GM12878 (cell line): ENCODE data around the gene HOATZ. TPM values are rescaled to one million over a fixed set of nuclear protein-coding genes. Genes with fewer than 3 reads are reported as not detected.

ENCODE experiments used
- ATAC-seq: fragments of 200-7000 bp; cut with Tn5 transposase; 3 replicates; pipeline ENCODE4 v1.9.1; 2020; ENCODE audit warnings: mild to moderate bottlenecking, moderate library complexity
- BruUV-seq: library from RNA; stranded (reverse); fragments of 400-500 nt; replicated peaks from 2 replicates; lab custom pipeline; 2021; lab: Mats Ljungman, UMichigan
- CTCF ChIA-PET: fragments of 300-600 bp; sonication (Branson Sonifier 250); formaldehyde crosslinking; extraction: SDS; loops from one replicate; lab custom pipeline; 2021; ENCODE audit warnings: inconsistent platforms; lab: Yijun Ruan, JAX
- POLR2A ChIA-PET: fragments of 350-600 bp; formaldehyde crosslinking; extraction: SDS; loops from one replicate; lab custom pipeline; 2021; ENCODE audit warnings: inconsistent platforms; lab: Charles Lee
- RAD21 ChIA-PET: fragments of 300-600 bp; sonication (Branson Sonifier 250); formaldehyde crosslinking; loops from one replicate; lab custom pipeline; 2023; ENCODE audit warnings: antibody characterized with exemption; ENCODE audit not compliant: unreplicated experiment; lab: Charles Lee
- SMC1A ChIA-PET: fragments of 300-600 bp; sonication (Branson Sonifier 250); formaldehyde crosslinking; loops from one replicate; lab custom pipeline; 2023; ENCODE audit not compliant: unreplicated experiment, uncharacterized antibody; lab: Charles Lee
- DNase-seq: peaks from one replicate; pipeline ENCODE4 v3.0.0-alpha.2; 2011; ENCODE audit warnings: low read depth, low spot score
- FAIRE-seq: peaks from 3 replicates; lab custom pipeline; 2011; peaks lifted over from hg19 to GRCh38; lab: Jason Lieb, UNC
- H2AFZ ChIP-seq: 2 replicates; pipeline ENCODE4 v1.6.0; 2011; ENCODE audit warnings: low read depth, low read length, control low read depth; ENCODE audit not compliant: control insufficient read depth
- H3K27ac ChIP-seq: 2 replicates; pipeline ENCODE4 v1.5.1; 2011; ENCODE audit warnings: control low read depth; ENCODE audit not compliant: control insufficient read depth, insufficient read depth
- H3K27me3 ChIP-seq, 2 experiments: replicated peaks in 1 of 2; 2 replicates each; pipeline versions ENCODE4 v1.6.0 to v1.6.1; 2011; ENCODE audit warnings: low read length in 1 of 2; ENCODE audit not compliant: control insufficient read depth in 2 of 2, insufficient read depth in 2 of 2
- H3K36me3 ChIP-seq, 2 experiments: 2 replicates each; pipeline ENCODE4 v1.5.1; 2011; ENCODE audit warnings: low read length in 1 of 2; ENCODE audit not compliant: control insufficient read depth in 2 of 2, insufficient read depth in 2 of 2
- H3K4me1 ChIP-seq: 2 replicates; pipeline ENCODE4 v1.6.1; 2011; ENCODE audit warnings: mild to moderate bottlenecking, low read length, moderate library complexity, mixed read lengths; ENCODE audit not compliant: control insufficient read depth, insufficient read depth
- H3K4me2 ChIP-seq: 2 replicates; pipeline ENCODE4 v1.6.0; 2011; ENCODE audit warnings: control low read depth; ENCODE audit not compliant: control insufficient read depth, insufficient read depth
- H3K4me3 ChIP-seq: fragments of 200-600 bp; sonication (generic); 2 replicates; pipeline ENCODE4 v1.5.1; 2016
- H3K79me2 ChIP-seq: 2 replicates; pipeline ENCODE4 v1.6.0; 2011; ENCODE audit warnings: low read length; ENCODE audit not compliant: control insufficient read depth, insufficient read depth
- H3K9ac ChIP-seq: 2 replicates; pipeline ENCODE4 v1.8.0; 2011; ENCODE audit warnings: low read length, control low read depth, mixed read lengths; ENCODE audit not compliant: control insufficient read depth, insufficient read depth
- H3K9me3 ChIP-seq: replicated peaks from 3 replicates; pipeline ENCODE4 v1.5.1; 2011; ENCODE audit warnings: mild to moderate bottlenecking, low read length; ENCODE audit not compliant: control insufficient read depth, insufficient read depth
- H4K20me1 ChIP-seq: 2 replicates; pipeline ENCODE4 v1.6.0; 2011; ENCODE audit not compliant: control insufficient read depth, insufficient read depth
- ESRRA ChIP-seq: IDR thresholded peaks from 2 replicates; pipeline ENCODE4 v1.6.1; 2012; ENCODE audit warnings: mild to moderate bottlenecking, low read length, improper control_type of control experiment
- FOXK2 ChIP-seq: fragments of 450-650 bp; IDR thresholded peaks from 2 replicates; pipeline ENCODE4 v1.6.1; 2017; ENCODE audit warnings: mild to moderate bottlenecking, moderate library complexity
- IKZF1 ChIP-seq: fragments of 450-650 bp; conservative IDR thresholded peaks from 2 replicates; pipeline ENCODE4 v1.6.1; 2017; ENCODE audit warnings: antibody characterized with exemption, mild to moderate bottlenecking
- KAT2A ChIP-seq: conservative IDR thresholded peaks from 2 replicates; pipeline ENCODE4 v1.6.1; 2011; ENCODE audit warnings: low read depth, low read length; ENCODE audit not compliant: control insufficient read depth
- KLF5 ChIP-seq: fragments of 450-650 bp; IDR thresholded peaks from 2 replicates; pipeline ENCODE4 v1.6.1; 2014; ENCODE audit warnings: mild to moderate bottlenecking; ENCODE audit not compliant: partially characterized antibody
- LARP7 ChIP-seq: fragments of 450-650 bp; IDR thresholded peaks from 2 replicates; pipeline ENCODE4 v1.6.1; 2017; ENCODE audit warnings: mild to moderate bottlenecking
- MEF2B ChIP-seq: fragments of 450-650 bp; IDR thresholded peaks from 2 replicates; pipeline ENCODE4 v1.6.1; 2018; ENCODE audit warnings: mild to moderate bottlenecking, moderate library complexity; ENCODE audit not compliant: partially characterized antibody, poor library complexity, severe bottlenecking
- MYB ChIP-seq: fragments of 150-350 bp; IDR thresholded peaks from 2 replicates; pipeline ENCODE4 v1.6.1; 2014; ENCODE audit warnings: mild to moderate bottlenecking, low read depth, low read length, borderline replicate concordance
- POLR2AphosphoS5 ChIP-seq: IDR thresholded peaks from 2 replicates; pipeline ENCODE4 v1.6.1; 2011; ENCODE audit warnings: mild to moderate bottlenecking, low read length, inconsistent platforms
- RELB ChIP-seq: fragments of 450-650 bp; IDR thresholded peaks from 2 replicates; pipeline ENCODE4 v1.6.1; 2017; ENCODE audit warnings: low read depth, mild to moderate bottlenecking, moderate library complexity
- SIN3A ChIP-seq: IDR thresholded peaks from 2 replicates; pipeline ENCODE4 v1.6.1; 2012; ENCODE audit warnings: low read depth, low read length, improper control_type of control experiment
- USF1 ChIP-seq: IDR thresholded peaks from 2 replicates; pipeline ENCODE4 v1.6.1; 2011; ENCODE audit warnings: borderline replicate concordance, low read depth, mild to moderate bottlenecking, moderate library complexity, mixed read lengths, low read length; ENCODE audit not compliant: insufficient read depth; ENCODE audit errors: extremely low read length
- WGBS: methylation state at CpG from one replicate; pipeline ENCODE4 v1.1.6; 2016; ENCODE audit warnings: low lambda C conversion rate; ENCODE audit not compliant: insufficient replicate concordance, insufficient coverage; ENCODE audit errors: missing lambda C conversion rate; 5-methylcytosine and 5-hydroxymethylcytosine counted together
- in situ Hi-C: fragments of 300-500 bp; cut with MboI; formaldehyde crosslinking; loops from 9 replicates; pipeline ENCODE4 v1.14.3; 2018; ENCODE audit warnings: mixed read lengths
- intact Hi-C: fragments of 100-400 bp; cut with micrococcal nuclease; formaldehyde crosslinking; loops from one replicate; pipeline ENCODE4 v1.14.2; 2022; ENCODE audit not compliant: unreplicated experiment
- polyA plus RNA-seq, 11 experiments: library from polyadenylated mRNA; depleted of rRNA in 4 of 11; unstranded in 6 of 11; stranded (reverse) in 5 of 11; fragments of >200 nt; fragmentation: Nextera tagmentation in 4 of 11; fragmentation: Illumina TruSeq in 1 of 11; extraction: Ambion mirVana in 4 of 11; extraction: Trizol in 1 of 11; gene quantifications; 1 replicate in 1 of 11; 2 replicates in 10 of 11; pipeline versions ENCODE4 v1.2.1 to v1.2.3, GENCODE V29; 2011 to 2016; ENCODE audit warnings: inconsistent platforms in 2 of 11, missing spikeins in 2 of 11, low read depth in 1 of 11
- total RNA-seq, 4 experiments: library from RNA; depleted of rRNA in 3 of 4; stranded (reverse); fragments of >200 nt in 3 of 4; fragmentation: Illumina TruSeq in 1 of 4; extraction: Trizol in 1 of 4; gene quantifications; 2 replicates each; pipeline versions ENCODE4 v1.2.1 to v1.2.3, GENCODE V29; 2013 to 2021

HOATZ gene
- total and polyA plus RNA-seq, 10 of the 15 experiments (the other 5 are each of a cell fraction or from before 2014, with no cell fraction given), result 0.28 TPM; not detected in 9

GRCh38 chr11:111472228-111472627, 42.4 kb upstream of the HOATZ start:
- ChIA-PET RAD21 (interaction anchor here (0.5 kb wide), 1 partner anchor 313 kb away, joined by 3 read pairs; no protein-coding TSS in a partner anchor), SMC1A (no interaction called here), CTCF (no interaction called here), POLR2A (no interaction called here)
- in situ Hi-C loops, result no loop called here
- Histone ChIP-seq H2AFZ (no peak overlapping the region), H3K27ac (no peak overlapping the region), H3K4me3 (no peak overlapping the region), H4K20me1 (no peaks in the 10 kb centered on the region), H3K9ac (no peak overlapping the region), H3K79me2 (no peaks in the 10 kb centered on the region), H3K4me1 (no peaks in the 10 kb centered on the region), H3K27me3 (no peaks in the 10 kb centered on the region; a peak in 3 of 4 replicates), H3K9me3 (no peaks in the 10 kb centered on the region), H3K36me3 (no peaks in the 10 kb centered on the region), H3K4me2 (no peak overlapping the region)
- BruUV-seq, result no TSS peak
- intact Hi-C loops, result no loop called here
- ATAC-seq, result no peak
- DNase-seq, result no peak
- TF ChIP-seq MYB (no peak), USF1 (no peak), MEF2B (no peak), FOXK2 (no peak), RELB (no peak), LARP7 (no peak), POLR2AphosphoS5 (no peak), SIN3A (no peak), KAT2A (no peak), ESRRA (no peak), KLF5 (no peak), IKZF1 (no peak)
- no peak for FAIRE-seq
- WGBS, result 0% methylated on average over 1 of the region's 1 CpG
